Measurements from ENCODE around the gene TCF25.
"Not testable (repeated sequence)": the region's sequence is repeated elsewhere in the genome, so short reads cannot be mapped to it uniquely, and the experiment has no call there.

TCF25 gene

DNA sequence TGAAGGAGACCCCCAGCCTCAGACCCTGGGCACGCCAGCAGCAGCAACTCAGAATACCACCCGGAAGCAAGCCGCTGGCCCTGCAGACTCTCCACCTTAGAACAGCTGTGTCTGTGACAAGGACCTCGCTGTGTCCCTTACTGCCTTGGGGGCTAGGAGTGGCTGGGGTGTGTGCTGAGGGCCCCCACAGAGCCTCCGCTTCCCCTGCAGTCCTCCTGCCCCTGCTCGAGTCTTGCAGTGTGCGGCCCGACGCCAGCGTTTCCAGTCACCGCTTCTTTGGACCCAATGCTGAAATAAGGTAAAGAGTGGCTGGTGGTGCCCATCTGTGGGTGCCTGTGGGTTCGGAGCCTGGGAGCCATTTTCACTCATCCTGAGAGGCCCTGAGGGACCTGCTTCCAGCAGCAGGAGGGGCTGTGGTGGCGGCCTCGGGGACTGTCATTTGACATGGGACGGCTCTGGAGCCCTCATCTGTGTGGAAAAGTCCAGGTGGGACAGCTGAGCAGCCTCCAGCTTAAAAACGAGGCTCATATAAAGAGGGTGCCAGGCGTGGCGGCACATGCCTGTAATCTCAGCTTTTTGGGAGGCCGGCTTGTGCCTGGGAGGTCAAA is 30.6 kb downstream of the TCF25 start:
- no peak for DNase-seq (ENCODE audit: low read depth in 2 of 2)

DNA sequence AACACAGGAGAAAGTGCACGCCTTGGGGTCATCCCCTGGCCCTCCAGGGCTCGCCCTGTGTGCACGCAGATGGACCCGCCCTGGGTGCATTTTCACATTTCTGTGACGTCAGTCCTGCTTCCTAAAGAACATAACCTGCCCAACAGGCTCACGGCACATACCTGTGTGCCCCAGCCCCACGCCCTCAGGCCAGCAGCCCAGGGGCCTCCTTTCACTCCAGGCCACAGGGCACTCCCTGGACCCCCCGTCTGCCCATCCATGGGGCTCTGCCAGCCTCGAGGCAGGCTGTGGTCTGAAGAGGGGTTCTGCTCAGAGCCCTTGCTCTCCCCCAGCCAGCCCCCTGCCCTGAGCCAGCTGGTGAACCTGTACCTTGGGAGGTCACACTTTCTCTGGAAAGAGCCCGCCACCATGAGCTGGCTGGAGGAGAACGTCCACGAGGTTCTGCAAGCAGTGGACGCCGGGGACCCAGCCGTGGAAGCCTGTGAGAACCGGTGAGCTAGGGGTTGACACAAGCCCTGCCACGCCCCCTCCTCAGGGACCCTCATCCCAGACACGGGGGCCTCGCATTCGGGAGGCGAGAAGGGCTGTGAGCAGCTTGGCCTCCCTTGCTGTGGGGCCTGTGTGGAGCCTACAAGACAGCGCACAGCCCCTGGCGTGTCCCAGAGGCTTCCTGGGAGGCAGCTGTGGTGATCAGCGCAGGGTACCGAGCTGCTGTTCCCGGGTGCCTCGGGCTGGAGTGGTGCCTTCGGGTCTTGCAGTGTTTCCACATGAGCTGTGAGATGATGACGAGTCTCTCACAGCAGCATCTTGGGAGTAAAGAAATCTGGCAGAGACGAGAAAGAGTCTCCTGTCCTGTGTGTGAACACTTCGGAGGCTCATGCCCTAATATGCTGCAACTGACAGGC is 31.5 kb downstream of the TCF25 start:
- no peak for DNase-seq (ENCODE audit: low read depth in 2 of 2)

- DNase-seq (ENCODE audit: low read depth in 2 of 2), result no peak
Measured at GRCh38 chr16:89905511-89906139, 32.2 kb downstream of the TCF25 start.

DNA sequence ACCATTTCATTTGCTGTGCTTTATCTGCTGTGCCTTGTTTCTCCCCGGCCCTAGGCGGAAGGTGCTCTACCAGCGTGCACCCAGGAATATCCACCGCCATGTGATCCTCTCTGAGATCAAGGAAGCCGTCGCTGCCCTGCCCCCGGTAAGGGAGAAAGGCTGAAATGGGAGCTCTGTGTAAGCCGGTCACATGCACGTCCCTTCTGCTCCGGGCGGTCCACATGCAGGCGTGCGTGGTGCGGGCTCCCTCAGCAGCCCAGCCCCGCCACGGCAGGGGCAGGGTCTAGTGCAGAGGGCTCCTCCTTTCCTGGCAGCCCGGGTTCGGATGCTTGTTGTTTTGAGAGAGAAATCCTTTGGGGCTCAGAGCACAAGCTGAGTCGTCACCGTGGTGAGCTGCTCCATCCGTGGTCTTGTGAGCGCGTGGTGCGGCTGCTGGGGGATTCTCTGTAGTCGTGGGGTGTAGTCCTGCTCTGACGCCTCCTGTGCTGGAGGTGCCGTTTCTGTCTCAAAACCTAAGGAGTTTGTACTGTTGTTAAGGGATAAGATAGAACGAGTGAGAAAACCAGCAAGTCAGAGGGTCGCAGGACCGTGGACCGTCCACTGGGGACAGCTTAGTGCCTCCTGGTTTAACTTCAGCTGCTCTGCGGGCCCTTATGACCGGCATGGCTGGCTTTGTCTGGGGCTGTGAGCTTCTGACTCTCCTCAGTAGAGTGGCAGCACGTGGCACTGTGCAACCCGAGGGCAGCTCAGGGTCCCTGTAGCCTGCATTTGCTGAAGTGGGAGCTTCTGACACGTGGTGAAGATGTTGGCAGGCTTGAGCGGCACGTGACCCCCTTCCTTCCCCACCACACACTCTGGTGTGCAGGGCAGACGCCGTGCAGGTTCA is 33.0 kb downstream of the TCF25 start:
- no peak for DNase-seq (ENCODE audit: low read depth in 2 of 2)

- DNase-seq (ENCODE audit: low read depth in 2 of 2), result no peak
Measured at GRCh38 chr16:89907055-89907814, 33.8 kb downstream of the TCF25 start.

DNA sequence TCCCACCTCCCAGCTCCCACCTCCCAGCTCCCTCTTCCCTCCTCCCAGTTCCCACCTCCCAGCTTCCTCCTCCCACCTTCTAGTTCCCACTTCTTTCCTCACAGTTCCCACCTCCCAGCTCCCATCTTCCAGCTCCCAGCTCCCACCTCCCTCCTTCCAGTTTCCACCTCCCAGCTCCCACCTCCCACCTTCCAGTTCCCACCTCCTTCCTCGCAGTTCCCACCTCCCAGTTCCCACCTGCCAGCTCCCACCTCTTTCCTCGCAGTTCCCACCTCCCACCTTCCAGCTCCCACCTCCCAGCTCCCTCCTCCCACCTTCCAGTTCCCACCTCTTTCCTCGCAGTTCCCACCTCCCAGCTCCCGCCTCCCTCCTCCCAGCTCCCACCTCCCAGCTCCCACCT is 34.8 kb downstream of the TCF25 start:
- DNase-seq (ENCODE audit: low read depth in 2 of 2), result no peak

DNA sequence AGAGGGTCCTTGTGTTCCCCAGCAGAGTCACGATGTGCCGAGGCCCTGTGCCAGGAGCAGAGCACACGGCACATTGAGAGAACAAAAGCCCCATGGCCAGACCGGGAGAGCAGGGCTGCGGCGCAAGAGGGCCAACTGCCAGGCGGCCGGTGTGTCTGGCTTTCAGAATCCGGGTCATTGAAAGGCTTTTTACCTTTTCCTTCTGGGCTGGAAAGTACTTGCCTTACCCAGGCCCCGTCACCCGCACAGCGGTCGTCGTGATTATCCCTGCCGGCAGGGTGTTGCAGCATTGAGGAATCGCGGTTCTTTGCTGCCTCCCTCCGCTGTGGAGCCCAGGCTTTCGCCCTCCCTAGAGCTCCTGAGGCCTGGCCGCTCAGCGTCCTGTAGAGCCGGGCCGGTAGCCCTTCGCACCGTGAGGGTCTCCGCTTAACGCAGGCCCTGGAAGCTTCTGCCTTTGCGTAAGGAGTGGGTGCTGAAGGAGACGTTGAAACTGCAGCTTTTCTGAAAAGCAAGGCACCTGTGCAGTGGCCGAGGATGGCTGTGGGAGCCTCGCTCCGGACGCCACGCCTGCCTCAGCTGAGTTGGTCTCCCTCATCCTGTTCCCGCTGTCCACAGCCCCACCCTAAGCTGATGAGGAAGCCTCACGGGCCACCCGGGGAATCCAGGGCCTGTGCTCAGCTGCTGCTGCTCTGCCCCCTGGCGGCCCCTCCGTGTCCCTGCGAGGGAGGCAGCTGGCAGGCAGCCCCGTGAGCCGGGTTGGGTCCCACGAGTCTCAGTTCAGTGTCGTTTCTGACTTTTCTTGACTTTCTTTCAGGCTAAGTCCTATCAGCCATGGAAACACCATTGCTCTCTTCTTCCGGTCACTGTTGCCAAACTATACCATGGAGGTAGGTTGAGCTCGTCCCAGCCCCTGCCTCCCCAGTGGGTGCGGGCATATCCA is 36.7 kb downstream of the TCF25 start:
- peak; percentile 39 to 53 for DNase-seq (ENCODE audit: low read depth in 2 of 2)

DNA sequence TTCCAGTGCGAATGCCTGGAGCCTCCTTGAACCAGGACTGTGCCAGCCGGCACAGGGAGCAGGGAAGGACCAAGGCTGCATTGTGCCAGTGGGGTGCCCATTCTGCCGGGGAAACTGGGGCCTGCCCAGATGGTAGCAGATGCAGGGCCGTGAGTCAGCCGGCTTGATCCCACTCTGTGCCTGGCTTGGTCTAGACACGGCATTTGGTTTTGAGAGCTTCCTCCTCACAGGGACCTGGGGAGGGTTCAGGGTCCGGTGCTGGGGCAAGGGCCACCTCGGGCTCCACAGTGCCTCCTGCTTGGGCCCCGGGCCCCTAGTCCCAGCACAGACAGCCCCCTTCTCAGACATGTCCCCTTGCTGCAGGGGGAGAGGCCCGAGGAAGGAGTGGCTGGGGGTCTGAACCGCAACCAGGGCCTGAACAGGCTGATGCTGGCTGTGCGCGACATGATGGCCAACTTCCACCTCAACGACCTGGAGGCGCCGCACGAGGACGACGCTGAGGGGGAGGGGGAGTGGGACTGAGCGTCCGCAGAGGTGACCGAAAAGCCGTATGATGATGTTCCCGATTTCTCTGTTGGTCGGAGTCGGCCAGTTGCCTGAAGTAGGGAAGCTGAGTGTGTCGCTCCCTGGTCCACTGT is 37.4 kb downstream of the TCF25 start:
- no peak for DNase-seq (ENCODE audit: low read depth in 2 of 2)

GRCh38 chr16:89911375-89911774 is 38.0 kb downstream of the TCF25 start:
- no peak for DNase-seq (ENCODE audit: low read depth in 2 of 2)

- DNase-seq (ENCODE audit: low read depth in 2 of 2), result no peak
Measured at GRCh38 chr16:89912143-89912542, 38.8 kb downstream of the TCF25 start.

- no peak for DNase-seq (ENCODE audit: low read depth in 2 of 2)
Measured at GRCh38 chr16:89912627-89913026, 39.2 kb downstream of the TCF25 start.

DNA sequence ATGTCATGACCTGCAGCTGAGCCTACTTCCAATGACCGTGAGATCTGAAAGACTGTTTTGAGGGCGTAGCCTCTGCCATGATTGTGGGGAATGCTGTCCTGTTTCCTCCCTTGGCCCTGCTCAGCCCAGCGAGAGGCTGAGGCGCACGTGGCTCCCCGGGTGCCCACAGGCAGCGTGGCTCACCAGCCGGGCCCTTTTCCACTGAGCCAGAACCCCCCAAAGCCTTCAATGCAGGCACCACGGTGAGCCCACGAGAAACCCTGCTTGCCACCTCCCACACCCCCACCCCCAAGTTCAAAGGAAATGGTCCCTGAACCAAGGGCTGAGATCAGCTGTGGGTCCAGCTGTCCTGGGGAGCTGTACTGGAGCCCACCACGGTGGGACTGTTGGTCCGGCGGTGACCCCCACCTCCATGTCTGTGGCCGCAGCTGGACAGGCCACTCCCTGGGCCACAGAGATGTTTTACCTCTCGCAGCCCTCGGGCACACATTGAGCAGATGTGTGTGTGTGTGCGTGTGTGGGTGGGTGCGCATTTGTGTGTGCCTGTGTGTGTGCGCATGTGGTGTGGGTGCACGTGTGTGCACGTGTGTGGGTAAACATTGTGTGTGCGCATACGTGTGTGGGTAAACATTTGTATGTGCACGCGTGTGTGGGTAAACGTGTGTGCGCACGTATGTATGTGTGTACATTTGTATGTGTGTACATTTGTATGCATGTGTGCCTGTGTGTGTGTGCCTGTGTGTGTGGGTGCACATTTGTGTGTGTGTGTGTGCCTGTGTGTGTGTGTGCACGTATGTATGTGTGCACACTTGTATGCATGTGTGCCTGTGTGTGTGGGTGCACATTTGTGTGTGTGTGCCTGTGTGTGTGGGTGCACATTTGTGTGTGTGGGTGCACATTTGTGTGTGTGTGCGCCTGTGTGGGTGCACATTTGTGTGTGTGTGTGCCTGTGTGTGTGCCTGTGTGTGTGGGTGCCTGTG is 40.3 kb downstream of the TCF25 start:
- DNase-seq (ENCODE audit: low read depth in 2 of 2), result no peak

GRCh38 chr16:89914642-89915285 is 41.4 kb downstream of the TCF25 start:
- not testable (repeated sequence) for DNase-seq (ENCODE audit: low read depth in 2 of 2)

- no peak for DNase-seq (ENCODE audit: low read depth in 2 of 2)
Measured at GRCh38 chr16:89915303-89916232, 42.2 kb downstream of the TCF25 start.

DNA sequence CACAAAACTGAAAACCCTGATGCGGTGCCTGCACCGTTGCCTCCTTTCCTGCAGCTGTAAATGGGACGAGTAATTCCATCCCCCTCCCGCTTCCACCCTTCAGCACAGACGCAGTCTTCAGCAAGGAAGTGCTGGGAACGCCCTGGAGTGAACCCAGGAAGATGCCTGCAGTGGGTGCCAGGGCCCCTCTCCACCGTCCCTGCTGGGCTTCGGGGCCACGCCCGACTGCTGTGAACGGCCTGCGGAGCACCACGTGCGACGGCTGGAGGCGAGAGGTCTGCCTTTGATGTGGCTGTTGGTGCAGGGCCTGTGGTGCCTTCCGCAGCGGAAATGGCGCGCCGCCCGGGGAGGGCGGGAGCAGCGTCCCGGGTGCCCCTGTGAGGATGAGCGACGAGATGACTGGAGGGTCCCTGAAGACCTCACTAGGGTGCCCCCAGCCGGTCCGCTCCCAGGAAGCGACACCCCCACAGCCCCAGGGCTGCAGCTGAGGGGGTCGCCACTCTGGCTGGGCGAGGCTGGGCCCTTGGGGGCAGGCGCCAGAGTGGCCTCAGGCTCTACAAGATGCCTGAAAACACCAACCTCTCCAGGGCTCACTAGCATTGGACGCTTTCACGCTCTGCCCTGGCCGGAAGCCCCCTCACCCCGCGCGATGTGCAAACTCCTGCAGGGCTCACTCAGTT is 44.5 kb downstream of the TCF25 start:
- DNase-seq (ENCODE audit: low read depth in 2 of 2), result peak; percentile 21 to 36
